HCT116 (cell line): ENCODE data around the gene OR2L8. TPM values are rescaled to one million over a fixed set of nuclear protein-coding genes. Genes with fewer than 3 reads are reported as not detected.

ENCODE experiments used
- ATAC-seq: fragments of 200-7000 bp; cut with Tn5 transposase; 2 replicates; pipeline ENCODE4 v1.9.1; 2020; ENCODE audit warnings: mild to moderate bottlenecking, moderate library complexity
- BruUV-seq: library from RNA; stranded (reverse); fragments of 400-500 nt; replicated peaks from 2 replicates; lab custom pipeline; 2021; lab: Mats Ljungman, UMichigan
- CTCF ChIA-PET: fragments of 300-600 bp; sonication (Branson Sonifier 250); formaldehyde crosslinking; loops from one replicate; lab custom pipeline; 2021; ENCODE audit warnings: antibody characterized with exemption; lab: Charles Lee
- POLR2A ChIA-PET: fragments of 300-600, 350-600 bp; sonication (Branson Sonifier 250); formaldehyde crosslinking; loops from one replicate; lab custom pipeline; 2021; ENCODE audit warnings: antibody characterized with exemption; lab: Charles Lee
- RAD21 ChIA-PET, 2 experiments: fragments of 300-600 bp; sonication (Branson Sonifier 250); formaldehyde crosslinking; loops; one replicate each; lab custom pipeline; 2023; ENCODE audit warnings: low total read pairs in 2 of 2; ENCODE audit not compliant: uncharacterized antibody in 2 of 2, unreplicated experiment in 2 of 2, low non-redundant PET in 1 of 2; lab: Charles Lee
- DNase-seq: peaks from one replicate; pipeline ENCODE4 v3.0.0-alpha.2; 2010; ENCODE audit warnings: low read depth, low spot score
- H2AFZ ChIP-seq: fragments of 200-600 bp; shearing (Covaris generic), sonication (generic); 2 replicates; pipeline ENCODE4 v1.6.1; 2017; ENCODE audit warnings: low read depth, mixed run types, mixed read lengths, antibody characterized with exemption, low read length; ENCODE audit not compliant: poor library complexity, severe bottlenecking
- H3K27ac ChIP-seq: 2 replicates; pipeline ENCODE4 v1.5.1; 2012; ENCODE audit warnings: low read depth, low read length
- H3K27me3 ChIP-seq: fragments of 200-600 bp; sonication (generic); 2 replicates; pipeline ENCODE4 v1.6.1; 2016; ENCODE audit warnings: mixed run types, low read length, mixed read lengths; ENCODE audit not compliant: insufficient read depth
- H3K36me3 ChIP-seq, 2 experiments: fragments of 200-500 bp in 1 of 2; fragments of 200-600 bp in 1 of 2; sonication (Bioruptor generic) in 1 of 2; sonication (generic) in 1 of 2; 2 replicates each; pipeline versions ENCODE4 v1.5.1 to v1.6.1; 2014 to 2016; ENCODE audit warnings: low read length in 2 of 2, inconsistent platforms in 1 of 2, mixed read lengths in 1 of 2, mixed run types in 1 of 2; ENCODE audit not compliant: insufficient read depth in 2 of 2, control insufficient read depth in 1 of 2
- H3K4me1 ChIP-seq, 2 experiments: fragments of 200-600 bp in 1 of 2; sonication (generic) in 1 of 2; 2 replicates each; pipeline versions ENCODE4 v1.5.1 to v1.6.1; 2012 to 2017; ENCODE audit warnings: low read length in 2 of 2, inconsistent platforms in 1 of 2, mild to moderate bottlenecking in 1 of 2, mixed read lengths in 1 of 2, mixed run types in 1 of 2, moderate library complexity in 1 of 2; ENCODE audit not compliant: insufficient read depth in 2 of 2, control insufficient read depth in 1 of 2
- H3K4me2 ChIP-seq: fragments of 200-600 bp; sonication (generic); 2 replicates; pipeline ENCODE4 v1.6.1; 2017; ENCODE audit warnings: mixed run types, low read length, mixed read lengths
- H3K4me3 ChIP-seq, 2 experiments: fragments of 200-600 bp in 1 of 2; sonication (generic) in 1 of 2; replicated peaks in 1 of 2; 2 replicates each; pipeline ENCODE4 v1.5.1; 2011 to 2016; ENCODE audit warnings: low read length in 2 of 2, control low read depth in 1 of 2, low read depth in 1 of 2, mild to moderate bottlenecking in 1 of 2, mixed read lengths in 1 of 2, mixed run types in 1 of 2
- H3K79me2 ChIP-seq: fragments of 200-600 bp; sonication (generic); 2 replicates; pipeline ENCODE4 v1.6.1; 2017; ENCODE audit warnings: mild to moderate bottlenecking, mixed run types, low read length, moderate library complexity, mixed read lengths; ENCODE audit not compliant: insufficient read depth
- H3K9ac ChIP-seq: fragments of 200-600 bp; sonication (generic); 2 replicates; pipeline ENCODE4 v1.6.1; 2016; ENCODE audit warnings: low read length, mixed read lengths
- H3K9me2 ChIP-seq: fragments of 200-600 bp; sonication (generic), shearing (Covaris generic); 2 replicates; pipeline ENCODE4 v1.6.1; 2017; ENCODE audit warnings: mixed run types, mild to moderate bottlenecking, moderate library complexity; ENCODE audit not compliant: insufficient read depth
- H3K9me3 ChIP-seq, 2 experiments: fragments of 200-500 bp in 1 of 2; fragments of 200-600 bp in 1 of 2; sonication (Bioruptor generic) in 1 of 2; sonication (generic) in 1 of 2; 2 replicates each; pipeline ENCODE4 v1.6.1; 2014 to 2017; ENCODE audit warnings: low read length in 2 of 2, mixed read lengths in 2 of 2, inconsistent platforms in 1 of 2, low read depth in 1 of 2, mild to moderate bottlenecking in 1 of 2, mixed run types in 1 of 2, moderate library complexity in 1 of 2; ENCODE audit not compliant: control insufficient read depth in 1 of 2, insufficient read depth in 1 of 2
- H4K20me1 ChIP-seq: fragments of 200-600 bp; sonication (generic), shearing (Covaris generic); 2 replicates; pipeline ENCODE4 v1.6.1; 2017; ENCODE audit warnings: mixed run types, mild to moderate bottlenecking, moderate library complexity; ENCODE audit not compliant: insufficient read depth
- CBX3 ChIP-seq: IDR thresholded peaks from 2 replicates; pipeline ENCODE4 v1.6.1; 2012; ENCODE audit warnings: low read depth
- CEBPB ChIP-seq: IDR thresholded peaks from 2 replicates; pipeline ENCODE4 v1.6.1; 2012; ENCODE audit warnings: low read depth
- EGR1 ChIP-seq: IDR thresholded peaks from 2 replicates; pipeline ENCODE4 v1.6.1; 2012; ENCODE audit warnings: low read depth
- ELF1 ChIP-seq: IDR thresholded peaks from 2 replicates; pipeline ENCODE4 v1.6.1; 2012; ENCODE audit warnings: low read depth, borderline replicate concordance
- EZH2 ChIP-seq: fragments of 200-600 bp; sonication (generic); IDR thresholded peaks from 2 replicates; pipeline ENCODE4 v1.6.1; 2017; ENCODE audit warnings: antibody characterized with exemption, mixed run types
- EZH2phosphoT487 ChIP-seq: fragments of 200-600 bp; IDR thresholded peaks from 2 replicates; pipeline ENCODE4 v1.6.1; 2018; ENCODE audit warnings: antibody characterized with exemption, borderline replicate concordance
- FOSL1 ChIP-seq: IDR thresholded peaks from 2 replicates; pipeline ENCODE4 v1.6.1; 2012; ENCODE audit warnings: low read depth
- RAD21 ChIP-seq: IDR thresholded peaks from 2 replicates; pipeline ENCODE4 v1.6.1; 2012; ENCODE audit warnings: low read depth, mild to moderate bottlenecking
- SIN3A ChIP-seq: IDR thresholded peaks from 2 replicates; pipeline ENCODE4 v1.6.1; 2012; ENCODE audit warnings: low read depth
- SRF ChIP-seq: IDR thresholded peaks from 2 replicates; pipeline ENCODE4 v1.6.1; 2012; ENCODE audit warnings: low read depth
- TCF7L2 ChIP-seq: IDR thresholded peaks from 2 replicates; pipeline ENCODE4 v1.7.0; 2011; ENCODE audit warnings: borderline replicate concordance, inconsistent platforms; ENCODE audit not compliant: insufficient read depth, insufficient read length; ENCODE audit errors: extremely low read depth
- intact Hi-C: fragments of 100-400 bp; cut with micrococcal nuclease; formaldehyde crosslinking; loops from 2 replicates; pipeline ENCODE4 v1.10.0; 2022
- total RNA-seq: library from RNA; stranded (reverse); gene quantifications from one replicate; pipeline ENCODE4 v1.2.1, GENCODE V29; 2021; ENCODE audit not compliant: unreplicated experiment
- TF ChIP-seq, protein P1 (sequence below): IDR thresholded peaks from 2 replicates; pipeline ENCODE4 v1.6.1; 2012; ENCODE audit warnings: low read depth
- TF ChIP-seq, protein P2 (sequence below): IDR thresholded peaks from 2 replicates; pipeline ENCODE4 v1.6.1; 2011; ENCODE audit warnings: mild to moderate bottlenecking, low read length, moderate library complexity; ENCODE audit not compliant: insufficient replicate concordance; ENCODE audit errors: extremely low read depth
- TF ChIP-seq, protein P3 (sequence below): IDR thresholded peaks from 2 replicates; pipeline ENCODE4 v1.6.1; 2012

The OR2L8 gene
- total RNA-seq, 1 experiment from 2014 or later, result not detected

DNA sequence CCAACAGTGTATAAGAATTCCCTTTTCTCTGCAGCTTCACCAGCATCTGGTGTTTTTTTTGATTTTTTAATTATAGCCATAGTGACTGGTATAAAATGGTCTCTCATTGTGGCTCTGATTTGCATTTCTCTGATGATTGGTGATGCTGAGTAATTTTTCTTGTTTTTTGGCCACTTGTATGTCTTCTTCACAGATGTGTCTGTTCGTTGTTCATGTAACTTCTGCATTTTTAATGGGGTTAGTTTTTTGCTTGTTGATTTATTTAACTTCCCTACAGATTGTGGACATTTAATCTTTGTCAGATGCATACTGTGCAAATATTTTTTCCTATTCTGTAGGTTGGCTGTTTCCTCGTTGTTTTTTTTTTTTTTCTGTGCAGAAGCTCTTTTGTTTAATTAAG is 44.3 kb downstream of the OR2L8 start:
- RAD21 ChIA-PET, result no interaction called here
- Histone ChIP-seq H3K9ac (no peak overlapping the region), H3K79me2 (no peaks in the 10 kb centered on the region)
- no peak for TF ChIP-seq SIN3A
- TF ChIP-seq ELF1, result no peak
- no peak for TF ChIP-seq CBX3
- no peak for TF ChIP-seq CEBPB
- TF ChIP-seq EZH2, result no peak
- TF ChIP-seq EGR1, result no peak
- no peak for TF ChIP-seq FOSL1
- TF ChIP-seq EZH2phosphoT487, result no peak
- TF ChIP-seq RAD21, result no peak
- TF ChIP-seq SRF, result no peak
- TF ChIP-seq, protein P1, sequence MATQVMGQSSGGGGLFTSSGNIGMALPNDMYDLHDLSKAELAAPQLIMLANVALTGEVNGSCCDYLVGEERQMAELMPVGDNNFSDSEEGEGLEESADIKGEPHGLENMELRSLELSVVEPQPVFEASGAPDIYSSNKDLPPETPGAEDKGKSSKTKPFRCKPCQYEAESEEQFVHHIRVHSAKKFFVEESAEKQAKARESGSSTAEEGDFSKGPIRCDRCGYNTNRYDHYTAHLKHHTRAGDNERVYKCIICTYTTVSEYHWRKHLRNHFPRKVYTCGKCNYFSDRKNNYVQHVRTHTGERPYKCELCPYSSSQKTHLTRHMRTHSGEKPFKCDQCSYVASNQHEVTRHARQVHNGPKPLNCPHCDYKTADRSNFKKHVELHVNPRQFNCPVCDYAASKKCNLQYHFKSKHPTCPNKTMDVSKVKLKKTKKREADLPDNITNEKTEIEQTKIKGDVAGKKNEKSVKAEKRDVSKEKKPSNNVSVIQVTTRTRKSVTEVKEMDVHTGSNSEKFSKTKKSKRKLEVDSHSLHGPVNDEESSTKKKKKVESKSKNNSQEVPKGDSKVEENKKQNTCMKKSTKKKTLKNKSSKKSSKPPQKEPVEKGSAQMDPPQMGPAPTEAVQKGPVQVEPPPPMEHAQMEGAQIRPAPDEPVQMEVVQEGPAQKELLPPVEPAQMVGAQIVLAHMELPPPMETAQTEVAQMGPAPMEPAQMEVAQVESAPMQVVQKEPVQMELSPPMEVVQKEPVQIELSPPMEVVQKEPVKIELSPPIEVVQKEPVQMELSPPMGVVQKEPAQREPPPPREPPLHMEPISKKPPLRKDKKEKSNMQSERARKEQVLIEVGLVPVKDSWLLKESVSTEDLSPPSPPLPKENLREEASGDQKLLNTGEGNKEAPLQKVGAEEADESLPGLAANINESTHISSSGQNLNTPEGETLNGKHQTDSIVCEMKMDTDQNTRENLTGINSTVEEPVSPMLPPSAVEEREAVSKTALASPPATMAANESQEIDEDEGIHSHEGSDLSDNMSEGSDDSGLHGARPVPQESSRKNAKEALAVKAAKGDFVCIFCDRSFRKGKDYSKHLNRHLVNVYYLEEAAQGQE, result no peak
- TF ChIP-seq, protein P2, sequence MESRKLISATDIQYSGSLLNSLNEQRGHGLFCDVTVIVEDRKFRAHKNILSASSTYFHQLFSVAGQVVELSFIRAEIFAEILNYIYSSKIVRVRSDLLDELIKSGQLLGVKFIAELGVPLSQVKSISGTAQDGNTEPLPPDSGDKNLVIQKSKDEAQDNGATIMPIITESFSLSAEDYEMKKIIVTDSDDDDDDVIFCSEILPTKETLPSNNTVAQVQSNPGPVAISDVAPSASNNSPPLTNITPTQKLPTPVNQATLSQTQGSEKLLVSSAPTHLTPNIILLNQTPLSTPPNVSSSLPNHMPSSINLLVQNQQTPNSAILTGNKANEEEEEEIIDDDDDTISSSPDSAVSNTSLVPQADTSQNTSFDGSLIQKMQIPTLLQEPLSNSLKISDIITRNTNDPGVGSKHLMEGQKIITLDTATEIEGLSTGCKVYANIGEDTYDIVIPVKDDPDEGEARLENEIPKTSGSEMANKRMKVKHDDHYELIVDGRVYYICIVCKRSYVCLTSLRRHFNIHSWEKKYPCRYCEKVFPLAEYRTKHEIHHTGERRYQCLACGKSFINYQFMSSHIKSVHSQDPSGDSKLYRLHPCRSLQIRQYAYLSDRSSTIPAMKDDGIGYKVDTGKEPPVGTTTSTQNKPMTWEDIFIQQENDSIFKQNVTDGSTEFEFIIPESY, result no peak
- no peak for TF ChIP-seq TCF7L2
- TF ChIP-seq, protein P3, sequence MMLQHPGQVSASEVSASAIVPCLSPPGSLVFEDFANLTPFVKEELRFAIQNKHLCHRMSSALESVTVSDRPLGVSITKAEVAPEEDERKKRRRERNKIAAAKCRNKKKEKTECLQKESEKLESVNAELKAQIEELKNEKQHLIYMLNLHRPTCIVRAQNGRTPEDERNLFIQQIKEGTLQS, result no peak
- TF ChIP-seq, all 23 proteins: peak for 0
- H3K4me2 ChIP-seq, result no peak overlapping the region
- intact Hi-C loops, result no loop called here
- BruUV-seq, result no TSS peak
- no peaks in the 10 kb centered on the region for H3K36me3 ChIP-seq
- no peaks in the 10 kb centered on the region for H3K4me1 ChIP-seq
- DNase-seq (no peak), ATAC-seq (no peak)
- no peak overlapping the region for H3K4me3 ChIP-seq
- H3K9me2 ChIP-seq, result no peaks in the 10 kb centered on the region
- H3K27ac ChIP-seq, result no peak overlapping the region
- ChIA-PET CTCF (no interaction called here), POLR2A (no interaction called here)
- peaks cover 4 to 13% of the 10 kb centered on the region in 2 experiments; a peak in 2 of 4 replicates for H3K9me3 ChIP-seq
- H4K20me1 ChIP-seq, result no peaks in the 10 kb centered on the region
- H3K27me3 ChIP-seq, result no peaks in the 10 kb centered on the region
- H2AFZ ChIP-seq, result no peak overlapping the region
